Neural crest cell (in vitro differentiated cells): ENCODE results near the gene ANP32E. TPM values are rescaled to one million over a fixed set of nuclear protein-coding genes. Genes with fewer than 3 reads are reported as not detected.
"Not testable (repeated sequence)": the region's sequence is repeated elsewhere in the genome, so short reads cannot be mapped to it uniquely, and the experiment has no call there.

Experiments
- DNase-seq: peaks from one replicate; pipeline ENCODE4 v3.0.0; 2021; ENCODE audit warnings: low read depth, mixed read lengths, low spot score
- H3K27ac Mint-ChIP-seq: one replicate; pipeline ENCODE4 v1.8.0; 2021; ENCODE audit warnings: mild to moderate bottlenecking, mixed read lengths; ENCODE audit not compliant: unreplicated experiment
- H3K27me3 Mint-ChIP-seq: 2 replicates; pipeline ENCODE4 v1.8.0; 2021; ENCODE audit warnings: low read depth, mild to moderate bottlenecking, mixed read lengths
- H3K36me3 Mint-ChIP-seq: 2 replicates; pipeline ENCODE4 v1.8.0; 2021; ENCODE audit warnings: low read depth, mild to moderate bottlenecking, mixed read lengths
- H3K4me1 Mint-ChIP-seq: 2 replicates; pipeline ENCODE4 v1.8.0; 2021; ENCODE audit warnings: mixed read lengths
- H3K4me3 Mint-ChIP-seq: one replicate; pipeline ENCODE4 v1.8.0; 2021; ENCODE audit warnings: mild to moderate bottlenecking, mixed read lengths
- H3K9me3 Mint-ChIP-seq: 2 replicates; pipeline ENCODE4 v1.8.0; 2021; ENCODE audit warnings: mixed read lengths
- CTCF ChIP-seq: fragments of 200-600 bp; sonication (generic); conservative IDR thresholded peaks from 2 replicates; pipeline ENCODE4 v1.5.0; 2021; ENCODE audit warnings: antibody characterized with exemption, mild to moderate bottlenecking
- total RNA-seq: library from RNA; stranded (reverse); gene quantifications from 2 replicates; pipeline ENCODE4 v1.2.1, GENCODE V29; 2021

The ANP32E gene
- total RNA-seq, 1 donor from 2014 or later, result 110 TPM

GRCh38 chr1:150249936-150250335, 14.0 kb upstream of the ANP32E start:
- no peak for DNase-seq
- H3K27me3 Mint-ChIP-seq, result no peaks in the 10 kb centered on the region
- no peak overlapping the region for H3K27ac Mint-ChIP-seq

GRCh38 chr1:150243003-150243402, 7.1 kb upstream of the ANP32E start:
- no peaks in the 10 kb centered on the region for H3K9me3 Mint-ChIP-seq
- H3K36me3 Mint-ChIP-seq, result no peaks in the 10 kb centered on the region
- no peak overlapping the region for H3K4me3 Mint-ChIP-seq
- no peak for TF ChIP-seq CTCF
- H3K27me3 Mint-ChIP-seq, result no peaks in the 10 kb centered on the region
- no peaks in the 10 kb centered on the region for H3K4me1 Mint-ChIP-seq
- DNase-seq, result no peak
- no peak overlapping the region for H3K27ac Mint-ChIP-seq

More at GRCh38 chr1:150249936-150250335, 14.0 kb upstream of the ANP32E start:
- Mint-ChIP-seq H3K4me1 (no peaks in the 10 kb centered on the region), H3K4me3 (no peak overlapping the region), H3K9me3 (no peaks in the 10 kb centered on the region), H3K36me3 (no peaks in the 10 kb centered on the region)
- TF ChIP-seq CTCF, result no peak

- no peaks in the 10 kb centered on the region for H3K36me3 Mint-ChIP-seq
- H3K4me1 Mint-ChIP-seq, result peaks cover 16% of the 10 kb centered on the region
- no peaks in the 10 kb centered on the region for H3K27me3 Mint-ChIP-seq
- no peak for DNase-seq
- no peak overlapping the region for H3K4me3 Mint-ChIP-seq
- no peaks in the 10 kb centered on the region for H3K9me3 Mint-ChIP-seq
- no peak overlapping the region for H3K27ac Mint-ChIP-seq
- no peak for TF ChIP-seq CTCF
Observed at GRCh38 chr1:150237746-150238145, 1.8 kb upstream of the ANP32E start.

GRCh38 chr1:150237176-150237575, 1.3 kb upstream of the ANP32E start:
- H3K4me1 Mint-ChIP-seq, result peaks cover 16% of the 10 kb centered on the region
- H3K36me3 Mint-ChIP-seq, H3K4me3 Mint-ChIP-seq, H3K9me3 Mint-ChIP-seq, H3K27me3 Mint-ChIP-seq, H3K27ac Mint-ChIP-seq, DNase-seq: not testable (repeated sequence)

- Mint-ChIP-seq H3K27me3 (no peaks in the 10 kb centered on the region), H3K4me1 (peaks cover 16% of the 10 kb centered on the region), H3K27ac (no peak overlapping the region), H3K36me3 (no peaks in the 10 kb centered on the region), H3K9me3 (no peaks in the 10 kb centered on the region), H3K4me3 (no peak overlapping the region)
- no peak for DNase-seq
- TF ChIP-seq CTCF, result no peak
Observed at GRCh38 chr1:150236614-150237100, 745 bp upstream of the ANP32E start.

DNA sequence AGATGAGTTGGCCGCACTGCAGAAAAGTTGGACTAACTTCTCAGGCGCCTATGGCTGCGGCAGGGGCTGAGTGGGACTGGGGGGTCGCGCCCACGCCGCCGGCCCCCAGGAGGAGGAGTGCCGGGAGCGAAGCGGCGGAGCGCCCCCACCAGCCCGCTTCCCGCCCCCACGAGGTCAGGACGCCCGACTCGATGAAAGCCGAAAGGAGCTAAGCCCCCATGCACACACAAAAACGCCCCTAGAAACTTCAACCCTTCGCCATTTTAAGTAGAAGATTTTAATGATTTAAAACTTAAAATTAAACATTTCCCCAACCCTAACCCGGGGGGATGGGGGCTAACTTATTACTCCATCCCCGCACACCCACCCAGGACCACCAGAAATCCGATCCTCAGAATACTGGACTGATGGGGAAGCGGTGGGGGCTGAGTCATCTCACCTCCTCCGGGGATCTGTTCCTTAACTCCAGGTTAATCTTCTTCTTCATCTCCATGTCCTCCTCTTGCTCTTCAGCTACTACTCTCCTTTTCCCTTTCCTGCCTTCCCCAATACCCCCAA, 539 bp downstream of the ANP32E start:
- no peak overlapping the region for H3K27ac Mint-ChIP-seq
- peaks cover 16% of the 10 kb centered on the region for H3K4me1 Mint-ChIP-seq
- H3K4me3 Mint-ChIP-seq, result no peak overlapping the region
- H3K27me3 Mint-ChIP-seq, result no peaks in the 10 kb centered on the region
- no peak for TF ChIP-seq CTCF
- no peaks in the 10 kb centered on the region for H3K9me3 Mint-ChIP-seq
- no peak for DNase-seq
- peaks cover 3% of the 10 kb centered on the region for H3K36me3 Mint-ChIP-seq
